Fibroblast of pulmonary artery (primary cell): ENCODE data around the gene TMEM200B.

ENCODE experiments used
- DNase-seq: peaks from one replicate; pipeline ENCODE4 v3.0.0-alpha.2; 2010; ENCODE audit warnings: low read depth
- H3K4me3 ChIP-seq: replicated peaks from 2 replicates; pipeline ENCODE4 v1.5.1; 2011; ENCODE audit warnings: low read depth, mild to moderate bottlenecking, control low read depth, low read length, moderate library complexity
- TF ChIP-seq, protein P1 (sequence below): IDR thresholded peaks from 2 replicates; pipeline ENCODE4 v1.5.1; 2011; ENCODE audit warnings: mild to moderate bottlenecking, control low read depth, low read length, inconsistent platforms; ENCODE audit errors: missing control alignments

Gene TMEM200B

DNA sequence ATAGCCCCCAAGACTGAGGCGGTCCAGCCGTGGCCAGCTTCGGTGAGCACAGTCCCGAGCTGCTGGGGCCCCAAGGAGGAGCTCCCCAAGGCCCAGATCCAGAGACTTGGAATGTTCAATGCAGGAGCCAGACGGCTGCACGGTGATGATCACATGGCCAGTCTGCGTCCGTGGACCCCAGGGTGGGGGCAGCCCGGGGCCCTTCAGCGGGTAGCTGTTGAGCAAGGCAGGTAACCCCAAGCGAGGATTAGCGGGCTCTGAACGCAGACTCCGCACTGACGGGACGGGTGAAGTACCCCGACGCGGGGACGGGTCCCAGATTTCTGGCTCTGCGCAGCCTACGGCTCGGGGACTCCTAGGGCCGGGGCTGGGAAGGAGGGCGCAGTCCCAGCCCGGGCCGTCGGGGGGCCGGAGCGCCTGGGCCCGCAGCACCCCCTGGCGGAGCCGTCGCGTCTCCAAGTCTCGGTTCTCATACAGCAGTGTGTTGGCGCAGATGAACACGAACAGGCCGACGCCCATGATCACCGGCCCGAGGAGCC lies 2.7 kb downstream of the TMEM200B start:
- TF ChIP-seq, protein P1, sequence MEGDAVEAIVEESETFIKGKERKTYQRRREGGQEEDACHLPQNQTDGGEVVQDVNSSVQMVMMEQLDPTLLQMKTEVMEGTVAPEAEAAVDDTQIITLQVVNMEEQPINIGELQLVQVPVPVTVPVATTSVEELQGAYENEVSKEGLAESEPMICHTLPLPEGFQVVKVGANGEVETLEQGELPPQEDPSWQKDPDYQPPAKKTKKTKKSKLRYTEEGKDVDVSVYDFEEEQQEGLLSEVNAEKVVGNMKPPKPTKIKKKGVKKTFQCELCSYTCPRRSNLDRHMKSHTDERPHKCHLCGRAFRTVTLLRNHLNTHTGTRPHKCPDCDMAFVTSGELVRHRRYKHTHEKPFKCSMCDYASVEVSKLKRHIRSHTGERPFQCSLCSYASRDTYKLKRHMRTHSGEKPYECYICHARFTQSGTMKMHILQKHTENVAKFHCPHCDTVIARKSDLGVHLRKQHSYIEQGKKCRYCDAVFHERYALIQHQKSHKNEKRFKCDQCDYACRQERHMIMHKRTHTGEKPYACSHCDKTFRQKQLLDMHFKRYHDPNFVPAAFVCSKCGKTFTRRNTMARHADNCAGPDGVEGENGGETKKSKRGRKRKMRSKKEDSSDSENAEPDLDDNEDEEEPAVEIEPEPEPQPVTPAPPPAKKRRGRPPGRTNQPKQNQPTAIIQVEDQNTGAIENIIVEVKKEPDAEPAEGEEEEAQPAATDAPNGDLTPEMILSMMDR = peak; percentile 17
- peak; percentile 39 for DNase-seq
- no peak overlapping the region for H3K4me3 ChIP-seq

DNA sequence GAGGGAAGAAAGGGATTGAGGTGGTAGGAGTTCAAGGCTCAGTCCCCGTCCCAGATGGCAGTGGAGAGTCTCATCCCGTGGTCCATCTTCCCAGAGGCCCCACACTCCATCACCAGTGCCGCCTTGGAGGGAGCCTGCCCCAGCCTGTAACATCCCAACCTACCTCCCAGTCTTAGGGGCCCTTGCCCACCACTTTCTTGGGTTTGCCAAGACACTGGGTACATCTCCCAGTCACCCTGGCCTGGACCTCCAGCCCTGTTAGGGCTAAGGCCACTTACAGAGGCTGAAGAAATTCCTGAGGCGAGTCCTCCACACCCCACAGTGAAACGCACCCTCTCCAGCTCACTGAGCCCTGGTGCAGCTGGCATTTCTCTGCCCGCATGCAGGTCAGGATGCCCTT lies 3.3 kb downstream of the TMEM200B start:
- TF ChIP-seq, protein P1 = no peak
- no peak overlapping the region for H3K4me3 ChIP-seq
- no peak for DNase-seq

DNA sequence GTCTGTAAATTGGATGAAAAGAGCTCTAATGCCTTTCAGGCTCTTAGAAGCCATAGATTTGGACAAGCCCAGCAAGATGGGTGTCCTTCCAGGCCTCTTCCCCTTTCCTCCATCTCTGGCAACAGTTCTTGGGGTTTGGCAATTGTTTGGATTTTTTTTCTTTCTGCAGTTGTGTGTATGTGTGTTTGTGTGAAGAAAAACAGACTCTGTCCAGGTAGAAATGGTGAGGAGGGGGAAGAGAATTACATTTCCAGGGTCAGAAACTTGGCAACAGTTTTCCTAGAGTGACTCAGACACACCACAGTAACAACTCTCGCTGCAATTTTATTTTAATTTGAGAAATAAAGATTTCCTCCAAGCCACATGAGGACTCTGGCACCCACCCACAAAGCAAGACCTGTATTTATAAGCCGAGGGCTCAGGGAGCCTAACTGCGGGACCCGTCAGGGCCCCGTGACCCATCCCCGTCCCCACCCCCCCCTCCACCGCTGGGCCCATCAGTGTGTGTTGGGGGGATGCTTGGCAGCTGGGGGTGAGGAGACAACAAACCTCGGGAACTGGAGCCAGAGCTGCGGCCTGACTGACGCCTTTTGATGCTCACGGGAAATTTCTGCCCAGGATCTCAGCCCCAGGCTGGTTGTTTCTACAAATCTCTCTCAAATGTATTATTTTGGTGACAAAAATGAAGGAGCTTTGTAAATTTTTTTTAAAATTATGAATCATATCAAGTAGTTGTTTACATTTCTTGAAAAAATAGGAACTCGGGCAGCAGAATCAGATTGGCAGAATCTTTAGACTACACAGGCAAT lies 4.4 kb downstream of the TMEM200B start:
- TF ChIP-seq, protein P1 = no peak
- no peak for DNase-seq
- no peak overlapping the region for H3K4me3 ChIP-seq

DNA sequence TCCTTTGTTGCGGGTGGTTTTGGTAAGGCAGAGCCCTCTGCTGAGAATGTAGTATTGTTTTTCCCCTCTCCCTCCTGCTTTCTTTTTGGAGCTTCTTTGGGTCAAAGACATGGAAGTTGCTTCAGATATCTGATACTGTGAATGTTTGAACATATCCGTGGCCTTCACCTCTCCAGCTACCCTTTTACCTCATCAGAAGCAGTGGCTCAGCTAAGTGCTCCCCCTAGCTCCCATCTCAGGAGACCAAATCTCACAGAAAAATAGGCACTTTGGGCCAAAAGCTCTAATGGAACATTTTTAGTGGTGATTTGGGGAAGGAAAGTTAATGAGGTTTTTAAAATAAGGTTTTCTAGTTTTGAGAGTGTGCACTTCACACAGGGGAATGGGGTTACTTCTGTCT lies 6.3 kb downstream of the TMEM200B start:
- no peak overlapping the region for H3K4me3 ChIP-seq
- DNase-seq = no peak
- TF ChIP-seq, protein P1 = peak; percentile 24

DNA sequence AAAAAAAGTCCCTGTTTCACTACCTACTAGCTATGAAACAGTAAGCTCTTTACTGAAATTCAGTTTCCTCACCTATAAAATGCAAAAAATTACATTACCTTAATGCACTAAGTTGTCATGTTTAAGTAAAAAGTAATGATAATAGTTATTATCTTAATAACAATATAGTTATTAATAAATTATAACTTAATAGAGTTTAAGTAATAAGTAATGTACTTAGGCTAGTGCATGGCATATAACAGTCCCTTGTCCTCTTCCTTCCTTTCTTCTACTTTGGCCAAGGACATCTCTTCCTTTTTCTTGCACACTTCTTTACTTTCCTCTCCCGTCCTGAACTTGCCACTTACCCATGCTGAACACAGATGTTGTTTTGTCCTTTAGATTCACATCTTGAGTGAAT lies 9.0 kb downstream of the TMEM200B start:
- no peak overlapping the region for H3K4me3 ChIP-seq
- TF ChIP-seq, protein P1 = no peak
- no peak for DNase-seq

DNA sequence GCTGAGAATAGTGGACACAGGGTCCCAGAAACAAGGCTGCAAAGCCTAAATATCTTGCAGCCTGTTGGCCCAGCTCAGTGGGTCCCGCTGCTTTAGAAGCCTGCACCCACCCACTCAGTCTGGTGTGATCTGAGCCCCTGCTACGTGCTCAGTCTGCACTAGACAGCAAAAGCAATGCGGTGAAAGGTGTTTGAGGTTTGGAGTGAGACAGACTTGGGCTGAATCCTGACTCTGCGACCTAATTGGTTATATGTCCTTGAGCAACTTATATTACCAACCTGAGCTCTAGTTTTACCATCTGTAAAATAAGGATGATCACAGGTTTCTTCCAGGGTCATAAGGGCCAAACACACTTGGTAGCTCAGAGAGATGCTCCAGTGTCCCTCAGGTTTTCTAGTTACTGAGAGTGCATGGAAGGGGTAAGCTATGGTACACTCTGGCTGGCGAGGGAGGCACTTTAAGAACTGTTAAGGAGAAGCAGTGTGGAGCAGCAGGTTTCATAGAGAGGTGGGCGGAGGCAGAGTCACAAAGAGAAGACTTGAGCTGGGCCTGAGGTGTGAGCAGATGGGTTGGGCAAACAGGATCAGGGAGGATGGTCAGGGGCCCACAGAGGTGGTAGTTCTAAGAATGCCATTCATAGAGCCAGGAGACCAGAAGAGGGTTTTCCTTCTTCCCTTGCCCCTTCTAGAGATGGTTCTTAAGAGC lies 10.1 kb downstream of the TMEM200B start:
- no peak for DNase-seq
- TF ChIP-seq, protein P1 = no peak
- no peak overlapping the region for H3K4me3 ChIP-seq
